C4-2B (cell line): Measurements from ENCODE around the gene ARL11.

Experiments
- H3K27ac ChIP-seq: fragments of 450-650 bp; 2 replicates; pipeline ENCODE4 v1.5.1; 2017
- ZFX ChIP-seq: fragments of 450-650 bp; IDR thresholded peaks from 2 replicates; pipeline ENCODE4 v1.6.1; 2017
- TF ChIP-seq, protein P1 (sequence below): fragments of 450-650 bp; conservative IDR thresholded peaks from 2 replicates; pipeline ENCODE4 v1.5.1; 2017; ENCODE audit warnings: mild to moderate bottlenecking

The ARL11 gene

DNA sequence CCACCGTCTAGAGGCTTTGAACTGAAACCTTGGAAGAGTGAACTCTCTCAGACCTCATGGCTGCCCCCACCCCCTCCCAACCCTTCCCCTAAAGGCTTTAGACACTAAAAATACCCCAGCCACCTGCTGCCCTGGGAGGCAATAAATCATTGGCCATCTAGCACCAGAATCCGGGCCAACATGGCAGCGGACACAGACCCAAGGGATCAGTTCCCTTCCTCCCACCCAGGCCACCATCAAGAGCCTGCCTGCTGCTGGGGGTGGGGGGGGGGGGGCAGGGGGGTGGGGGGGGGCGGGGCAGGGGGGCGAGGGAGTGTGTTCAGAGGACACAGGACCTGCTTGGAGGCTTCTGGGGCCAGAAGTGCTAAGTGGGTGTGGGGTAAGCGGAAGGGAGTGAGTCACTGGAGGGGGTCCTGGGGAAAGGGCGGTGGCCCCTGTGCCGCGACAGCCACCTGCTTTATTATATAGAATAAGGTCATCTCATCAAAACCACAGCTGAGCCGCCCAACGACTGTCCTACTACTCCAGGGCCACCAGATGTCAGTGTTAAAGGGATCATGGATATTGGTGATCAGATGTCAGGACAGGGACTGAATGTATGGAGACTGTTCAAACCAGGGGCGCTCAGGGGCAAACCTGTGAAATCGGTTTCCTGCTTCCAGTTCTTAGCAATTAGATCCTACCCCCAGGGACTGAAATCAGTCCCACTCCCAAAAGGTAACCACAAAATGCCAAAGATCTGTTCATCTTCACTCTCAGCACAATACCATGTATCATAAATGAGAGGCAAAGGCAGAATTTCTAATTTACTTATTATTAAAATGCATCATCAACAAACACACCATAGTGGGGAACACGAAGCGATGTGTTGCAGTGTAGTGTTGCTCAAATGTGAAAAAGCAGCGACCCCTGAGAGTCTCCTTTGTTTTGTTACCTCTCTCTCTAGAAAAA, 24.3 kb downstream of the ARL11 start:
- H3K27ac ChIP-seq: no peak overlapping the region
- TF ChIP-seq ZFX: no peak
- TF ChIP-seq, protein P1, sequence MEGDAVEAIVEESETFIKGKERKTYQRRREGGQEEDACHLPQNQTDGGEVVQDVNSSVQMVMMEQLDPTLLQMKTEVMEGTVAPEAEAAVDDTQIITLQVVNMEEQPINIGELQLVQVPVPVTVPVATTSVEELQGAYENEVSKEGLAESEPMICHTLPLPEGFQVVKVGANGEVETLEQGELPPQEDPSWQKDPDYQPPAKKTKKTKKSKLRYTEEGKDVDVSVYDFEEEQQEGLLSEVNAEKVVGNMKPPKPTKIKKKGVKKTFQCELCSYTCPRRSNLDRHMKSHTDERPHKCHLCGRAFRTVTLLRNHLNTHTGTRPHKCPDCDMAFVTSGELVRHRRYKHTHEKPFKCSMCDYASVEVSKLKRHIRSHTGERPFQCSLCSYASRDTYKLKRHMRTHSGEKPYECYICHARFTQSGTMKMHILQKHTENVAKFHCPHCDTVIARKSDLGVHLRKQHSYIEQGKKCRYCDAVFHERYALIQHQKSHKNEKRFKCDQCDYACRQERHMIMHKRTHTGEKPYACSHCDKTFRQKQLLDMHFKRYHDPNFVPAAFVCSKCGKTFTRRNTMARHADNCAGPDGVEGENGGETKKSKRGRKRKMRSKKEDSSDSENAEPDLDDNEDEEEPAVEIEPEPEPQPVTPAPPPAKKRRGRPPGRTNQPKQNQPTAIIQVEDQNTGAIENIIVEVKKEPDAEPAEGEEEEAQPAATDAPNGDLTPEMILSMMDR: peak; percentile 69

DNA sequence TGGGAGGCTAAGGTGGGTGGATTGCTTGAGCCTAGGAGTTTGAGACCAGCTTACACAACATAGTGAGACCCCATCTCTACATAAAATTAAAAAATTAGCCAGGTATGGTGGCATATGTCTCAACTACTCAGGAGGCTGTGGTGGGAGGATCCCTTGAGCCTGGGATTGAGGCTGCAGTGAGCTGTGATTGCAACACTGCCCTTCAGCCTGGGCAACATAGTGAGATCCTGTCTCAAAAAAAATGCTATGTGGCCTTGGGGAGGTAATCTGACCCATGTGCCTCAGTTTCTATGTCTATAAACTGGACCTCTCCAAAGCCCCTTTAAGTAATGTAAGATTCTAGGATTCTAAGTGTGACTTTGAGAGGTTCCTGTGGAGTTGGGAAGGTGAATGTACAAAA, 25.2 kb downstream of the ARL11 start:
- no peak for TF ChIP-seq ZFX
- TF ChIP-seq, protein P1: no peak
- no peak overlapping the region for H3K27ac ChIP-seq

DNA sequence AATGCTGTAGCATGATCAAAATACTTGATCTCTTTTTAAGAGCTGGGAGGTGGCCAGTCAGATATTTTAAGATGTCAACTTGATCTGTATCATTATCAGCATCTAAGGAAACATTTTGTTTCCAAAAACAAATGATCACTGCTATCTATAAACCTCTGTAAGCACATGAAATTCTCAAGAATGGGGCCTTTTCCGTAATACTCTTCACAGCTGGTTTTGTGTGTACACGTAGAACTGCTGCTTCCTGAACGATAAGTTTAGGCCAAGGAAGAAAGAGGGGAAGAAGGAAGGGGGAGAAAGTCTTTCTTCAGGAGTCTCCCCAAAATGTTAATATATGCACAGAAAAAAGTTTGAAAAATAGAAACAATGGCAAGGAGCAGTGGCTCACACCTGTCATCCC, 25.7 kb downstream of the ARL11 start:
- H3K27ac ChIP-seq: no peak overlapping the region
- TF ChIP-seq ZFX: no peak
- TF ChIP-seq, protein P1: no peak

DNA sequence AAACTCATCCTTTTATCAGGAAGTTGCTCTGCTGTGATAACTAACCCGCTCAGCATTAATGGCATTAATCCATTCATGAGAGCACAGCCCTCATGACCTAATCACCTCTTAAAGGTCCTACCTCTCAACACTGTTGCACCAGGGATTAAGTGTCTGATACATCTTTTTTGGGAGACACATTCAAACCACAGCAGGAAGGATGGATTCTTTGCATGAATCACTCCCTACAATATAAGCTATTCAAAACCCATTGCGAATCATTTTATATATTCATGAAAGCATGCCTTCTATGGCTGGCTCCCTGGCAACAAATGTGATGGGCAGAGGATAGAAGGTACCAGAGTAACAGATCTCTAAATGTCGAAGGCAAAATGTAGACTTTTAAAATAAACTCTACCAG, 27.6 kb downstream of the ARL11 start:
- H3K27ac ChIP-seq: no peak overlapping the region
- TF ChIP-seq, protein P1: no peak
- TF ChIP-seq ZFX: no peak

DNA sequence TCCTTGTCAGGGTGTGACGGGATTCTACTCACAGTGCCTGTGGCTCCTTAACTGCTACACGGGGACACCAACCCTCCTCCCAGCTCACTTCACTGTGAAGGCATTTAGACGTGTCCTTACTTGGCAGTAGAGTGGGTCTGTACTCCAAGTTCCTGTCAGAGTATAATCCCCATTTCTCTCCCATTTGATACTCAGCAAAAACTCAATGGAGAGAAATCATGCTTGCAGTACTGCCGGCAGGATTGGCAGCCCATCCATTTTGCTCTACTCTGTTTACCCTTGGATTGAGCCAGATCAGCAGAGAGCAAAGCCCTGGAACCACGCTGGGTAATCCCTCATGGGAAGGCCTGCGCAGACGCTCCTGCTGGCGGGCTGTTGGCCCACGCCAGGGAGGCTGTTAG, 28.9 kb downstream of the ARL11 start:
- TF ChIP-seq, protein P1: no peak
- TF ChIP-seq ZFX: no peak
- H3K27ac ChIP-seq: no peak overlapping the region

DNA sequence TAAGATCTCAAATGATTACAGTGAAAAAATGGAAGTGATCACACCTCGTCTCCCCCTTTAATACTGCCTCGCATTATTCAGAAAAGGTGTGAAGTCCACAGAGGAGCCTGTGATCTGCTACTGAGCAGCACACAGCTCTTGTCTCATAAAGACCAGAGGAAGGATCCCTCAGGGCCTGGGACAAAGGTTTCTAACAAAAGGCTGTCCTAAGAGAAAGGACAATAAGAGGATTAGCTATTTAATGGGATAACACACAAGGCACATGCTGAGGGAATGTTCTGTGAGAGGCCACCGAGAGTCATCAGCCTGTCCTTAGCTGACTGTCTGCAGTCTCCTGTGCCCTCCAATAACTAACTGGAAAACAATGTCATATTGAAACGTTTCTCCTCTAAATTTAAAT, 36.3 kb downstream of the ARL11 start:
- H3K27ac ChIP-seq: no peak overlapping the region
- TF ChIP-seq, protein P1: no peak
- TF ChIP-seq ZFX: no peak

DNA sequence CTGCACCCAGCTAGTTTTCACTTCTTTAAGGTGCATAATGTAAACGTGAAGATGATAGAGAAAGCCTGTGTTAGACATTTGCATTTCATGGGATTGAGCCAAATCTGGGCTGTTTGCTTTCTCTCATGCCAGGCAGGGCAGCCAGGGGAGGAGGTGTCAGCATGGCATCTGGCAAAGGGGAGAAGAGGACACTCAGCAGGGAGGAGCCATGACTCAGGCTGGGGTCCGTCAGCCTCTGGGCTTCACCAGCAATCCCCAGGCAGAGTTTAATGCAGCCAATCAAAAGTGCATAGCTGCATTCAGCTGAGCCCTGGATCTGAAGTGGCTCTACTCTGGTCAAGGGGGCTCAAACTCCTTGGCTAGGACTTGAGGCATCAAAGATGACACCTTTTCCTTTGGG, 39.5 kb downstream of the ARL11 start:
- no peak overlapping the region for H3K27ac ChIP-seq
- TF ChIP-seq ZFX: no peak
- TF ChIP-seq, protein P1: no peak
